Activated naive CD4-positive, alpha-beta T cell treated with anti-CD3 and anti-CD28 coated beads for 36 hours (primary cell): ENCODE results near the gene GPR55. TPM values are rescaled to one million over a fixed set of nuclear protein-coding genes. Genes with fewer than 3 reads are reported as not detected.

Source experiments
- CTCF ChIA-PET: fragments of 350-600 bp; sonication (Branson Sonifier 250); formaldehyde crosslinking; loops from one replicate; lab custom pipeline; 2021; ENCODE audit warnings: antibody characterized with exemption; lab: Charles Lee
- DNase-seq: peaks from one replicate; pipeline ENCODE4 v3.0.0-alpha.2; 2020
- H3K27ac Mint-ChIP-seq: one replicate; pipeline ENCODE4 v1.8.0; 2021; ENCODE audit warnings: mild to moderate bottlenecking, mixed read lengths
- H3K27me3 Mint-ChIP-seq: one replicate; pipeline ENCODE4 v1.8.0; 2021; ENCODE audit warnings: low read depth, mixed read lengths
- H3K36me3 Mint-ChIP-seq: one replicate; pipeline ENCODE4 v1.8.0; 2021; ENCODE audit warnings: low read depth, mixed read lengths
- H3K4me1 Mint-ChIP-seq: one replicate; pipeline ENCODE4 v1.8.0; 2021; ENCODE audit warnings: low read depth, mixed read lengths
- H3K4me3 Mint-ChIP-seq: one replicate; pipeline ENCODE4 v1.8.0; 2021; ENCODE audit warnings: mild to moderate bottlenecking, moderate library complexity, mixed read lengths
- H3K9me3 Mint-ChIP-seq: one replicate; pipeline ENCODE4 v1.8.0; 2021; ENCODE audit warnings: mixed read lengths
- intact Hi-C: fragments of 100-400 bp; cut with micrococcal nuclease; formaldehyde crosslinking; loops from one replicate; pipeline ENCODE4 v1.15.1; 2023
- total RNA-seq, 2 experiments: library from RNA; stranded (reverse); gene quantifications; one replicate each; pipeline ENCODE4 v1.2.3, GENCODE V29; 2021

GPR55 gene
- total RNA-seq, 2 experiments from 2014 or later: 0.35 to 0.43 TPM

DNA sequence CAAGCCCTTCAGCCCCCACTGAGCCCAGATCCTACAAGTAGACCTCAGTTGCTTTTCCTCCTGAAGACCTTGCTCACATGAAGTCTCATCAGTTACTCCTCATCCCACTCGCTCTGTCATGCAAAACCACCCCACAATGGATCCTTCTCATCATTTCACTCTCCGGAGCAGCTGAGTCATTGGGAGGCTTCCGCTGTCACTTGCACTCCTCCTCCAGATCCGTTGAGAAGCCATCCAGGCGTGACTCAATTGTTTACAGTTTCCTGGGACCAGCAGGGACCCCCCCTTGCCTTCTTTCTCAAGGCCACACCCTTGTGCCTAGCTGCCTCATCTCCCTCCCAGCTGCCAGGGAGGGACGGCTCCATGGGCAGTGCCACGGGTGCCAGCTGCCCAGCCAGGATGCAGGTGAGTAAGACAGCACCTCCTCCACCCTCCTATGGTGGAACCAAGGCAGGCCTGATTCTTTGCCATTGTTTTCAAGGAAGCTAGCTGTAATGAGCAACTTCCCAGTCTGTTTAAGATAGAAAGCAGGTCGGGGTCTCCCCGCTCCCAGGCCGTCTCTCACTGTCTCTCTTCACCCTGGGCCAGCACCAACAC is 16.3 kb downstream of the GPR55 start:
- Mint-ChIP-seq H3K4me1 (peaks cover 47% of the 10 kb centered on the region), H3K4me3 (no peak overlapping the region), H3K9me3 (no peaks in the 10 kb centered on the region), H3K36me3 (no peaks in the 10 kb centered on the region), H3K27me3 (peaks cover 1% of the 10 kb centered on the region), H3K27ac (peak overlapping the region; percentile 36)
- intact Hi-C loops: loop anchor here (10.0 kb wide), 1 partner anchor 556 kb away; the partner anchor contains the start of gene NCL
- CTCF ChIA-PET: interaction anchor here (1.1 to 1.2 kb wide), 2 partner anchors 16 to 78 kb away, joined by 3 to 6 read pairs; partner anchors contain the start of gene GPR55
- peak; percentile 80 for DNase-seq

DNA sequence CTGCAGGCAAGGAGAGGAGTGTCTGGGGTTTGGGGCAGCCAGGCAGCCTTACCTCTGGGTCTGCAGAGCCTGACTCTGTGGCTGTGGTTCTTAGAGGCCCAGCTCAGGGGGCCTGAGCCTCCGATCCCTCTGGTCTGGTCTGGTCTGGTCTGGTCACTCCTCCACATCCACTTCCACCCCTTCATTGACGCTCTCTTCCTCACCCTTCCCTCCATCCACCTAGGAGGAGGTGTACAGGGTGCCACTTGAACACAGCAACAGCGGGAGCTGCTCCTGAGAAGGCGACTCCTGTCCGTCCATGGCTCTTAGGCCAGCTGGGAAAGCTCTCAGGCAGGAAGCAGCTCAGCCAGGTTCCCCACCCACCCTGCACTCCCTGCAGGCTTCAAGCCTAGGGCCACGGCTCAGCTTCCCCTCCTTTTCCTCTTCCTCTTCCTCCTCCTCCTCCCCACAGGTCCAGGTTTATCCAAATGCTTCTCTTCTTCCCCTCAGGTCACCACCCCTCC is 16.9 kb downstream of the GPR55 start:
- no peak overlapping the region for H3K4me3 Mint-ChIP-seq
- H3K27me3 Mint-ChIP-seq: peaks cover 2% of the 10 kb centered on the region
- no peak for DNase-seq
- no peaks in the 10 kb centered on the region for H3K9me3 Mint-ChIP-seq
- H3K36me3 Mint-ChIP-seq: no peaks in the 10 kb centered on the region
- intact Hi-C loops: loop anchor here (10.0 kb wide), 1 partner anchor 557 kb away; the partner anchor contains the start of gene NCL
- CTCF ChIA-PET: interaction anchor here (1.1 to 1.2 kb wide), 2 partner anchors 16 to 79 kb away, joined by 3 to 6 read pairs; partner anchors contain the start of gene GPR55
- H3K27ac Mint-ChIP-seq: peak overlapping the region; percentile 36
- peaks cover 47% of the 10 kb centered on the region for H3K4me1 Mint-ChIP-seq

DNA sequence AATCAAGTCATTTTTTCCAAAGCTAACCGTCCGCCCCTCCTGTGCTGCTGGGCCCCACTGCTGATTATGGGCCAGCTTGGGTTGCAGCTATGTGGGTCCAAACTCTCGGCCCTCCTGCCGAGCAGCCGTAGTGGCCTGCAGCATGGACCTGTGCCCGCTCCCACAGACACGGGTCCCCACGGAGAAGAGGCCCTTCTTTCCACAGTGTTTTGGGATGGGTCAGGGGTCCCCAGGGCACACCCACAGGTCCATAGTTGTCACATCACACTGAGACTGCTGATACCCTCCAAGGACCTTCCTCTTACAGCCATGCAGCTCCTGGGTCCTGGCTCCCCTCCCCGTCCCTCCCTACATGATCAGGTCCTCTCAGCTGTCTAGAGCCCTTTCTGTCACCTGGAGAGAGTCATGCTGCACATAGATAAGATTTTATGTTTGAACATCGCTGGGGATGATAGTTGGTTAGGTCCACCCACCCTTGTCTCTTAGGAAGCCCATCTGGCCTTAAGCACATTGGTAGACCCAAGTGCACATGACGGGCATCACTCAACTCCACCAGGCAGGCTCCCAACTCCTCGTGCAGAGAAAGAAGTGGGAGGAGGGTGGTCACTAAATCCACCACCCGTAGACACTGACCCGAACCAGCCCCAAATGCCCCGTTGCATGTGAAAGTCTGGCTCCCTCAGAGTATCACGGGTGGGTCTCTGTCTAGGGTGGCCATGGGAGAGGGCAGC is 17.5 kb downstream of the GPR55 start:
- intact Hi-C loops: loop anchor here (10.0 kb wide), 1 partner anchor 557 kb away; the partner anchor contains the start of gene NCL
- Mint-ChIP-seq H3K36me3 (no peaks in the 10 kb centered on the region), H3K27ac (no peak overlapping the region), H3K4me1 (peaks cover 47% of the 10 kb centered on the region), H3K9me3 (no peaks in the 10 kb centered on the region), H3K27me3 (peaks cover 7% of the 10 kb centered on the region), H3K4me3 (no peak overlapping the region)
- CTCF ChIA-PET: interaction anchor here (0.6 to 8.4 kb wide), 4 partner anchors 48 to 80 kb away, joined by 3 to 151 read pairs (median 3); no protein-coding TSS in a partner anchor
- DNase-seq: no peak

DNA sequence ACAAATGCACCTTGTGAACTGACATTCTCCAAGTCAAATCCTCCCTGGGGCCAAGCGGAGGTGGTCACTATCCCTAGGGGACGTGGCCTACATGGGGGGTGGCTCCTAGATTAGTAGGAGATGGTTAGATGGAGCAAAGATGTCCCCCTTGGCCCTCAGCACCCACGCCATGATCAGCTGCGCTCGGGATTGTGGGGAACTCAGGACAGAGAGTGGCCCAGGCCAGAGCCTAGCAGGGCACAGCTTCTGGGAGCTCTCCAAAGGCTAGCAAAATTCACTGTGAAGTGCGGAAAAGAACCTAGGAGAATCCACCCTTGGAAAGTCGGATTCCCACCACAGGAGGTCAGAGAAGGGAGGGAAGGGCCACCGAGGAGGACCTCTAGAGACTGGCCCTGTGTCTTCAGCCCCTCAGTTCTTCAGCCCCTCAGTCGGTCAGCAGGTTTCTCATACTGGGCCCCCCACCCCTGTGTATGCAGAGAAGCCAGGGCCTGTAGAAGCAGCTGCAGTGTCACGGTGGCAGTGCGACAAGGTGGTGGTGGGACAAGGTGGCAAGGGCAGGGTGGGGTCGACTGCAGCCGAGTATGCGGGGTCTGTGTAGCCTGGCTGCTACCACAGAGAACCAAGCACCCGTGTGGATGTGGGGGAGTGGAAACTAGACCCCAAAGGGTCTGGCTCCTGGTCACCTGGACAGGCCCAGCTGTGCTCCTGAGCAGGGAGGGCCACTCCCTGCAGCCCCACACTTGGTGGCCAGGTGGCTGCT is 18.4 kb downstream of the GPR55 start:
- H3K9me3 Mint-ChIP-seq: no peaks in the 10 kb centered on the region
- H3K4me1 Mint-ChIP-seq: peaks cover 47% of the 10 kb centered on the region
- peaks cover 7% of the 10 kb centered on the region for H3K27me3 Mint-ChIP-seq
- DNase-seq: no peak
- H3K4me3 Mint-ChIP-seq: no peak overlapping the region
- intact Hi-C loops: loop anchor here (10.0 kb wide), 1 partner anchor 558 kb away; the partner anchor contains the start of gene NCL
- H3K27ac Mint-ChIP-seq: no peak overlapping the region
- CTCF ChIA-PET: interaction anchor here (0.7 to 8.4 kb wide), 7 partner anchors 11 to 146 kb away, joined by 3 to 151 read pairs (median 5); partner anchors contain the start of gene GPR55
- H3K36me3 Mint-ChIP-seq: no peaks in the 10 kb centered on the region

DNA sequence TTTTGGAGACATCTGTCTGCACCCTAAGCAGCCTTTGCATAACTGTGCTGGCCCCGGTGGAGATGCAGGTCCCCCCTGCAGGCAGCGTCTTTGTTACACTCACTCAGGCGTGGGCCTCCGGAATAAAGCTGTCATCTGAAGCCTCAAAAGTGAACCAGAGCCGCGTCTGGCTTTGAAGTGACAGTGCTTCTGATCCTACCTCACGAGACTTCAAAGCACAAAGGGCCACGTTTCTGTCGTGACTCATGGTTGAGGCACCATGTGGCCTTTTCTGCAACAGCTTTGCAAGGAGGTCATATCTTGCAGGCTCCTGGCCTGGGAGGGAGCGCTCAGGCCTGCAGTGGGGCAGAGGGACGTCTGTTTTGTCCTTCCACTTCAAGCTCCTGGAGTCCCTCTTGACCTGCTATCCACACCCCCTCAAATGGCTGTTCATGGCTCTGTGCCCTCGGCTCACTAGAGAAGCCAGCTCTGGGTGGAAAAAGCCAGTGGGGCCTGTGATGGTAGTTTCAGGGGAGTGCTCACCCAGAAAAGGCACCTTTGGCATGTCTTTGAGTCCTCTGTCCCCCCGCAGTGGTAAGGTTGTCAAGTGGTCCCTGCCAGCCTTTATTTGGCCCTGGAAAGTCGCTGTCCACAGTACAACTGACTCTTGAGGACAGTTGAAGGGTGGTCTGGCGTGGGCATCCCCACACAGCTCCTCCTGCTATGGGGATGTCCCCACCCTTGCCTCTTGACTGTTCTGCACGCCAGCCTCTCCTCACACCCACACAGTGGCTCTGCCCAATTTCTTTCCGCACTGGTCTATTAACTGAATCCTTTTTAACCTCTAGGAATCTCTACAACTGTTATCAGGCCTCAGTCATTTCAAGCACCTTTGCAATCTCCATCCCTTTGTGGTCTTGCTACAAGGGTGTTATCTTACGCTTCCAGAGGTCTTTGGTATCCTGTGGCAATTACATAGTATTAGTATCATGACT is 19.3 kb downstream of the GPR55 start:
- Mint-ChIP-seq H3K4me3 (no peak overlapping the region), H3K36me3 (no peaks in the 10 kb centered on the region), H3K27ac (no peak overlapping the region), H3K27me3 (peaks cover 12% of the 10 kb centered on the region), H3K9me3 (no peaks in the 10 kb centered on the region), H3K4me1 (peaks cover 43% of the 10 kb centered on the region)
- intact Hi-C loops: loop anchor here (1.0 to 10.0 kb wide), 8 partner anchors 14 to 559 kb away; partner anchors contain the start of genes ITM2C and NCL
- DNase-seq: peak; percentile 97
- CTCF ChIA-PET: interaction anchor here (0.7 to 8.4 kb wide), 12 partner anchors 8 to 147 kb away, joined by 3 to 151 read pairs (median 3); partner anchors contain the start of gene GPR55

DNA sequence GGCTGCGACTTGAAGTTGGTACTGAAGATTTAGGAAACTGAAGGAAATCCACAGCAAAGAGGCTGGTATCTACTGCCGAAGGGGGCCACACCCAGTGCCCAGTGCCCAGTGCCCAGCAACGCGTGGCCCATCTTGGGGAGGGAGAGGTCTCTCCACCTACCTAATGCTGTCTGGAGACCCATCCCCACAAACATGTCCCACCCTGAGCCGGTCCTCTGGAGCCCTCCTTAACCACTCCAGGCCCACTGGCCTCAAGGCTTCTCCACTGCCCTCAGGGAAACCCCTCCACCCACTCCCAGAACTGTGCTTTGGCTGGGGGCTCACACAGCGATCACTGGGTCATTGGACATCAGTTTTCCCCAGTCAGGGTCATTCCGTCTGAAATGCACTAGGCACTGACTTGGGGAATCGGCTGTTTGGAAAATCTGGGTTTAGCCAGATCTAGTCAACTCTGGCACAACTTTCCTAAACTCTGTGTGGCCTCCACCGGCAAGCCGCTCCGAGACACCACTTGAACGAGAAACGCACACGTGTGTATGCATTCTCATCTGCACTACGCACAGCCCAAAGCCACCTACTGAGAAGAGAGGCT is 20.1 kb downstream of the GPR55 start:
- Mint-ChIP-seq H3K4me3 (no peak overlapping the region), H3K27ac (no peak overlapping the region), H3K36me3 (no peaks in the 10 kb centered on the region), H3K27me3 (peaks cover 15% of the 10 kb centered on the region), H3K4me1 (peaks cover 41% of the 10 kb centered on the region), H3K9me3 (no peaks in the 10 kb centered on the region)
- DNase-seq: no peak
- intact Hi-C loops: loop anchor here (1.0 to 10.0 kb wide), 8 partner anchors 14 to 560 kb away; partner anchors contain the start of genes ITM2C and NCL
- CTCF ChIA-PET: interaction anchor here (0.8 to 8.4 kb wide), 12 partner anchors 9 to 82 kb away, joined by 3 to 151 read pairs (median 4); partner anchors contain the start of gene GPR55

DNA sequence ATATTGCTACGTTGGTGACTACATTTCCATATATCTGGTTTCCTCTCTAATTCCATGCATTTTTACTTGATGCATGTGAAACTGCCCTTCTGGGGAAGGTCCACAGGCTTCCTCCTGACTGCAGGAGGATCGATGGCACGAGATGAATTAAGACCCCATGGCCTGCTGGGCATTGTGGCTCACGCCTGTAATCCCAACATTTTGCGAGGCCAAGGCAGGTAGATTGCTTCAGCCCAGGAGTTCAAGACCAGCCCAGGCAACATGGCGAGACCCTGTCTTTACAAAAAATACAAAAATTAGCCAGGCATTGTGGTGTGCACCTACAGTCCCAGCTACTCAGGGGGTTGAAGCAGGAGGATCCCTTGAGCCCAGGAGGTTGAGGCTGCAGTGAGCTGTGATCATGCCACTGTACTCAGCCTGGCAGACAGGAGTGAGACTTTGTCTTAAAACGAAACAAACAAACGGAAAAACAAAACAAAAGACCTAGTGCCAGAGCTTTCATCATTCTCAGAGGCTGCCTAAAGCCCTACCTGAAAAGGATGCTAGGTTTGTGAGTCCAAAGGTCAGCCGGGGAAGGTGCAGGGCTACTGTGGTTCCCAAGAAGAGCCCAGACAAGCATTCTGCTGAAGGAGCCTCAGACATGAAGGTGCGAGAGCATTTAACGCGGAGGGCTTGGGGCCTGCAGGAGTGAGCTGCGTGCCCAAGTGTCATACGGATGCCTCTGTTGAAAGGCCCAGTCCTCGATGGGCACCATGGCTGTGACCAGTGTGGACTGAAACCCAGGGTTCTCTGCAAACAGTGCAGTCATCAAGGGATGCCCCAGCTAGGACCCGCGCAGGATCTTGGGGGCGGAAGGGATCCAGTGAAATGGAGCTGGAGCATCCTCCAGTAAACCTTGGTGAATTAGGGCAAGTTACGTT is 21.6 kb downstream of the GPR55 start:
- Mint-ChIP-seq H3K27me3 (peaks cover 15% of the 10 kb centered on the region), H3K27ac (no peak overlapping the region)

DNA sequence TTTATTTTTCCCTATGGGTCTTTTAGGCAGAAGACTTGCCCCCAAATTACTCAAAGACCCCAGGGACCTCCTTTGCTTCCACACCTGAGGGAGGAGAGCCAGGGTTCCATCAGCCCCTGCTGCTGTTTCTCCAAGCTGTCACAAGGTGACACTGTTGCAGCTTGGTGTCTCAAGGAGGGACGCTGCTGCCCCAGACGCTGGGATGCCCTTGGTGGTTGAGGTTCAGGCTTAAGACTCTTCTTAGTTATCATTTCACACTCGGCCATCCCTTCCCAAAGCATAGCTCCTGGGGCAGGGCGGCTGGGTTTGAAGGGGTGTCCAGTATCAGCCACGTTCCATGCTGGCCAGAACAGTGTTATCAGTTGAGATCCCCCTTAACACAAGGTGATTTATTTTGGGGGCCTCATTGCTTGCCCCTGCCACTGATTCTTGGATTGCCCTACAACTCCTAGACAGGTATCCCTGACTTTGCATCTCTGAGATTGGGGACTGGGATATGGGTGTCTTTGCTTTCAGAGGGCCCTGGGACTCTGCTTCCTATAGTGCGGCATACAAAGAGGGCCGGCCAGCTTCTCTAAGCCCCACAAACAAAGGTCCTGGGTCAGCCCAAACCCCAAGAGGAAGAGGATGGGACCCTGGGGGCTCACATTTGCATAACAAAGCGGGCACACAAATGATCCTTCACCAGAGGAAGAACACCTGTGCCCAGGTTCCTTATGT is 22.7 kb downstream of the GPR55 start:
- H3K9me3 Mint-ChIP-seq: no peaks in the 10 kb centered on the region
- H3K27ac Mint-ChIP-seq: no peak overlapping the region
- H3K4me1 Mint-ChIP-seq: peaks cover 34% of the 10 kb centered on the region
- intact Hi-C loops: loop anchor here (1.0 to 10.0 kb wide), 3 partner anchors 78 to 562 kb away; partner anchors contain the start of gene NCL
- CTCF ChIA-PET: interaction anchor here (0.6 to 8.4 kb wide), 11 partner anchors 19 to 150 kb away, joined by 3 to 151 read pairs (median 4); no protein-coding TSS in a partner anchor
- H3K36me3 Mint-ChIP-seq: no peaks in the 10 kb centered on the region
- DNase-seq: peak; percentile 70
- peaks cover 15% of the 10 kb centered on the region for H3K27me3 Mint-ChIP-seq
- no peak overlapping the region for H3K4me3 Mint-ChIP-seq

More for the DNA sequence above, 21.6 kb downstream of the GPR55 start:
- Mint-ChIP-seq H3K4me1 (peaks cover 38% of the 10 kb centered on the region), H3K9me3 (no peaks in the 10 kb centered on the region), H3K4me3 (no peak overlapping the region), H3K36me3 (no peaks in the 10 kb centered on the region)
- intact Hi-C loops: loop anchor here (2.0 to 10.0 kb wide), 3 partner anchors 57 to 561 kb away; partner anchors contain the start of gene NCL
- no peak for DNase-seq
- CTCF ChIA-PET: interaction anchor here (0.8 to 8.4 kb wide), 8 partner anchors 10 to 84 kb away, joined by 3 to 151 read pairs (median 6); no protein-coding TSS in a partner anchor

DNA sequence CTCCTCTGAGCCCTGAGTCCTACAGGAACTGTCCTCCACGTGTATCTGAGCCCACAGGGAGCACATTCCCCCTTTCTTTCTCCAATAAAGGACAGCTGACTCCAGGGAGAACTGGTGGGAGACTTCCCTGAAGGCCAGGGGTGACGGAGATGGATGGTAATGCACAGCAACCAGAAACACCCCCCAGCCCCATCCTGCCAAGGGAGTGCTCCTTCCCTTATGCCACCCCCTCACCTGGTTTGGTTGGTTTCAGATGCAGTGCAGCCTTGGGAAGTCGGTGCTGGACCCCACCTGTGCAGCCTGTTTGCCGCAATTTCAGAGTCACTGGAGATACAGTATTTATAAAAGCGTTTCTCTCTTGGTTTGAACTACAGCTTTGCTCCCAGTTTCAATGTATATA is 24.0 kb downstream of the GPR55 start:
- Mint-ChIP-seq H3K27ac (no peak overlapping the region), H3K9me3 (no peaks in the 10 kb centered on the region), H3K4me3 (no peak overlapping the region), H3K27me3 (peaks cover 15% of the 10 kb centered on the region), H3K4me1 (peaks cover 25% of the 10 kb centered on the region), H3K36me3 (no peaks in the 10 kb centered on the region)
- CTCF ChIA-PET: interaction anchor here (0.8 to 8.4 kb wide), 5 partner anchors 25 to 91 kb away, joined by 3 to 151 read pairs (median 5); no protein-coding TSS in a partner anchor
- intact Hi-C loops: loop anchor here (10.0 kb wide), 1 partner anchor 564 kb away; the partner anchor contains the start of gene NCL
- DNase-seq: no peak
